ENCODE measurements around the gene BMAL1. TPM values are rescaled to one million over a fixed set of nuclear protein-coding genes. Genes with fewer than 3 reads are reported as not detected.

Gene BMAL1
- total and polyA plus RNA-seq, 7 donors = 7.4 to 35.4 (median 28.2) TPM

GRCh38 chr11:13313005-13313819 is 35.6 kb downstream of the BMAL1 start:
- ATAC-seq (peak in 1 of 4 donors; percentile 10), DNase-seq (no peak)
- Histone ChIP-seq H3K27me3 (ENCODE audit: insufficient read depth in 3 of 3, low read length in 2 of 3) (no peaks in the 10 kb centered on the region), H3K27ac (no peak overlapping the region), H3K4me1 (peaks cover 88% of the 10 kb centered on the region), H3K4me3 (no peak overlapping the region), H3K9me3 (no peaks in the 10 kb centered on the region), H3K36me3 (ENCODE audit: insufficient read depth in 1 of 2, low read depth in 1 of 2) (peaks cover 0 to 4% of the 10 kb centered on the region in 2 donors)
- intact Hi-C loops (cut with DNase I) = no loop called here
- WGBS, 3 donors = 88 to 92% (median 90%) methylated on average over 16 of the region's 16 CpGs
- no peak for TF ChIP-seq CTCF (IDR thresholded peaks at IDR 0.05)

- intact Hi-C loops (cut with DNase I) = no loop called here
- DNase-seq (no peak), ATAC-seq (no peak)
- peaks cover 89% of the 10 kb centered on the region for H3K4me1 ChIP-seq
- TF ChIP-seq CTCF (IDR thresholded peaks at IDR 0.05) = no peak
- H3K27me3 ChIP-seq (ENCODE audit: insufficient read depth in 3 of 3, low read length in 2 of 3) = no peaks in the 10 kb centered on the region
- no peak overlapping the region for H3K4me3 ChIP-seq
- no peaks in the 10 kb centered on the region for H3K9me3 ChIP-seq
- H3K27ac ChIP-seq = no peak overlapping the region
- H3K36me3 ChIP-seq (ENCODE audit: insufficient read depth in 1 of 2, low read depth in 1 of 2) = peaks cover 0 to 4% of the 10 kb centered on the region in 2 donors
- 61 to 68% (median 62%) methylated on average over 2 of the region's 2 CpGs for WGBS, 3 donors
These were observed 37.2 kb downstream of the BMAL1 start for GRCh38 chr11:13314676-13315394.

GRCh38 chr11:13315517-13316432 is 38.2 kb downstream of the BMAL1 start:
- ATAC-seq (peak; percentile 28 to 45 (median 36)), DNase-seq (no peak)
- no peak for TF ChIP-seq CTCF (IDR thresholded peaks at IDR 0.05)
- Histone ChIP-seq H3K27me3 (ENCODE audit: insufficient read depth in 3 of 3, low read length in 2 of 3) (no peaks in the 10 kb centered on the region), H3K4me3 (no peak overlapping the region), H3K9me3 (no peaks in the 10 kb centered on the region), H3K27ac (peak overlapping the region; percentile 58), H3K36me3 (ENCODE audit: insufficient read depth in 1 of 2, low read depth in 1 of 2) (peaks cover 0 to 2% of the 10 kb centered on the region in 2 donors), H3K4me1 (peaks cover 83% of the 10 kb centered on the region)
- 75 to 85% (median 79%) methylated on average over 11 of the region's 11 CpGs for whole genome bisulfite sequencing, 3 donors
- intact Hi-C loops (cut with DNase I) = no loop called here

- Histone ChIP-seq H3K27me3 (ENCODE audit: insufficient read depth in 3 of 3, low read length in 2 of 3) (no peaks in the 10 kb centered on the region), H3K27ac (peak overlapping the region; percentile 58), H3K36me3 (ENCODE audit: insufficient read depth in 1 of 2, low read depth in 1 of 2) (no peaks in the 10 kb centered on the region), H3K4me3 (no peak overlapping the region), H3K4me1 (peaks cover 75% of the 10 kb centered on the region), H3K9me3 (no peaks in the 10 kb centered on the region)
- WGBS, 3 donors = 21 to 40% (median 29%) methylated on average over 4 of the region's 4 CpGs
- intact Hi-C loops (cut with DNase I) = no loop called here
- TF ChIP-seq CTCF (IDR thresholded peaks at IDR 0.05) = no peak
- DNase-seq (peak; percentile 62 to 80), ATAC-seq (peak; percentile 41 to 65 (median 53))
These were observed 39.0 kb downstream of the BMAL1 start for GRCh38 chr11:13316528-13316961.
